ENCODE measurements around the gene NCS1. TPM values are rescaled to one million over a fixed set of nuclear protein-coding genes. Genes with fewer than 3 reads are reported as not detected.

The NCS1 gene
- total RNA-seq, 1 donor from 2014 or later: 14.3 TPM

DNA sequence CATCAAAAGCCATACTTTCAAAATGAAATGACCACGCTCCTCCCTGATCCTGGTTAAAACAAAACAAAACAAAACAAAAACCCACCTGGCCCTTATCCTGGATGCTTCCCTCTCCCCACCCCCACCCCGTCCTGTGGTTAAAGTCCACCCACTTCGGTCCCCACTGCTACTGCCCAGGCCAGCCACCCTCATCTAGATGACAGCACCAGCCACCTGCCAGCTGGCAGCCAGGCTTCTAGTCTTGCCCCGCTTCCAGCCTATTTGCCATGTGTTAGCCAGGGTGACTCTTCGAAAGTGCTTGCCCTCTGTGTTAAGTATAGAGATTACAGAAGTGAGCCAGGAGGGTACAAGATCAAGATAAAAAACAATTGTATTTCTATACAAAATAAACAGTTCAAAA is 27.5 kb upstream of the NCS1 start:
- no peak for DNase-seq (ENCODE audit: low spot score)
- intact Hi-C loops (cut with DNase I): no loop called here

DNA sequence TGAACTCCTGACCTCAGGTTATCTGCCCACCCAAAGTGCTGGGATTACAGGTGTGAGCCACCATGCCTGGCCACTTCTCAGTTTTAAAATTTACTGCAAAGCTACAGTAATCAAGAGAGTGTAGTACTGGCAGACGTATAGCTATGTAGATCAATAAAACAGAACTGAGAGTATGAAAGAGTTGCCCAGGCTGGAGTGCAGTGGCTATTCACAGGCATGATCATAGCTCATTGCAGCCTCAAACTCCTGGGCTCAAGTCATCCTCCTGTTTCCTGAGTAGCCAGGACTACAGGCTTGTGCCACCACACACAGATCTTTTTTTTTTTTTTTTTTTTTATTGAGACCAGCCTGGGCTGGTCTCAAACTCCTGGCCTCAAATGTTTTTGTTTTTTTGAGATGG is 26.5 kb upstream of the NCS1 start:
- intact Hi-C loops (cut with DNase I): no loop called here
- DNase-seq (ENCODE audit: low spot score): no peak

GRCh38 chr9:130147198-130147597 is 25.0 kb upstream of the NCS1 start:
- intact Hi-C loops (cut with DNase I): no loop called here
- DNase-seq (ENCODE audit: low spot score): no peak

GRCh38 chr9:130147910-130148309 is 24.3 kb upstream of the NCS1 start:
- DNase-seq (ENCODE audit: low spot score): no peak
- intact Hi-C loops (cut with DNase I): no loop called here

- intact Hi-C loops (cut with DNase I): no loop called here
- DNase-seq (ENCODE audit: low spot score): no peak
These were observed 23.2 kb upstream of the NCS1 start for GRCh38 chr9:130149031-130149430.

DNA sequence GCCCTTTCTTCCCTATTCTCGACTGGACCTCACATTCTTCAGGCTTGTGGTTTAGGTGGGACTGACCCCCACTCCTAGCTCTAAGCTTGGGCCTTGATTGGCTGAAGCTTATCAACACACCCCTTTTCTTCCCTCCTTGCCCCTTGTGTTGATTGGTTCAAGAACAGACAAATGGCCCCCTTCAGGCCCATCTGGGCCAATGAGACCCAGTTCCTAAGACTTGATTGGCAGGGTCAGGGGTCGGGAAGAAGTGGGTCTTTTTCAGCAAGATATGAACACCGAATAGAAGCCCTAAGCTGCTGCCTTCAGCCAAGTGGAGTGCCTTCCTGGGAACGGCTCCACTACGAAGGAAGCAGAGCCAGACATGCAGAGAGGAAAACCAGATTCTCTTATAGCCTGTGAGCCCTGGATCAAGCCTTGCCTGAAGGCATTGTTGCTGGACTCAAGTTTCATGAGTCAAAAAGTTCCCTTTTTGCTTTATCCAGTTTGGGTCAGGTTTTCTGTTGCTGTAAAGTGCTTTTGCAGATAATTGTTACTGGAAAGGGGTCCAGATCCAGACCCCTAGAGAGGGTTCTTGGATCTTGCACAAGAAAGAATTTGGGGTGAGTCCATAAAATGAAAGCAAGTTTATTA is 22.4 kb upstream of the NCS1 start:
- intact Hi-C loops (cut with DNase I): no loop called here
- DNase-seq (ENCODE audit: low spot score): no peak

- DNase-seq (ENCODE audit: low spot score): no peak
- intact Hi-C loops (cut with DNase I): no loop called here
These were observed 21.3 kb upstream of the NCS1 start for GRCh38 chr9:130150779-130151382.

GRCh38 chr9:130154816-130155215 is 17.4 kb upstream of the NCS1 start:
- DNase-seq (ENCODE audit: low spot score): no peak
- intact Hi-C loops (cut with DNase I): no loop called here

GRCh38 chr9:130155647-130156046 is 16.6 kb upstream of the NCS1 start:
- intact Hi-C loops (cut with DNase I): no loop called here
- DNase-seq (ENCODE audit: low spot score): no peak

DNA sequence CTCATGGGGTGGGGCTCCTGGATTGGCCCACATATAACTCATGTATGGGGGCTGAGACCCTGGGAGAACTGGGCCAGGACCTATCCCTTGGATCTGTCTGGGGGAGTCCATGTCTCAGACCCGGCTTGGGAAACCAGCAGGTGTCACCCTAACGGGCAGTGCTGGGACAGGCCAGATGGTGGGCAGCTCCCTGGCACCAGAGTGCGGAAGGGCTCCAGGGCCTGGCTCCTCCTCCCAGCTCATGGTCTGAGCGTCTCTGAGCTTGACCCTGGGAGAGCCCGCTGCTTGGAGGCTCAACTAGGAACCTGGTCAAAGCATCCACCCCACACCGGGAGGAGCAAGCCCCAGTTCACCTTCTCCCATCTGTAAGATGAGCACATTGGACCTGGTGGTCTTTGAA is 15.5 kb upstream of the NCS1 start:
- no peak for DNase-seq (ENCODE audit: low spot score)
- intact Hi-C loops (cut with DNase I): no loop called here

GRCh38 chr9:130157079-130157478 is 15.1 kb upstream of the NCS1 start:
- intact Hi-C loops (cut with DNase I): no loop called here
- DNase-seq (ENCODE audit: low spot score): no peak

- no peak for DNase-seq (ENCODE audit: low spot score)
- intact Hi-C loops (cut with DNase I): no loop called here
These were observed 14.2 kb upstream of the NCS1 start for GRCh38 chr9:130158001-130158400.

DNA sequence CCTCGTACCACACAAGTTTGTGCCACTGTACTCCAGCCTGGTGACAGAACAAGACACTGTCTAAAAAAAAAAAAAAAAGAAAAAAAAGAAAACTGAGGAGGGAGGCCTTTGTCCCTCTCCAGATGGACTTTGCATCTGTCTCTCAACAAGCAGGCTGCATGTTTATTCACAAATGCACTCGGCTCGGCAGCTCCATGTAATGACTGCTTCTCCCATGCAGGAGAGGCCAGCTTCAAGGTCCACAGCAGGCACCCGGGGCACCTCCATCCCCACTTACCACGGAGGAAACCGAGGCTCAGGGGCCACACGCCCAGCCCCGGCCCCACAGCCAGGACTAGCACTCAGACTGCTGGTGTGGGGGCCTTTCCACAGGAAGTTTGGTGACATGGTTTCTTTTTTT is 13.1 kb upstream of the NCS1 start:
- DNase-seq (ENCODE audit: low spot score): no peak
- intact Hi-C loops (cut with DNase I): no loop called here

DNA sequence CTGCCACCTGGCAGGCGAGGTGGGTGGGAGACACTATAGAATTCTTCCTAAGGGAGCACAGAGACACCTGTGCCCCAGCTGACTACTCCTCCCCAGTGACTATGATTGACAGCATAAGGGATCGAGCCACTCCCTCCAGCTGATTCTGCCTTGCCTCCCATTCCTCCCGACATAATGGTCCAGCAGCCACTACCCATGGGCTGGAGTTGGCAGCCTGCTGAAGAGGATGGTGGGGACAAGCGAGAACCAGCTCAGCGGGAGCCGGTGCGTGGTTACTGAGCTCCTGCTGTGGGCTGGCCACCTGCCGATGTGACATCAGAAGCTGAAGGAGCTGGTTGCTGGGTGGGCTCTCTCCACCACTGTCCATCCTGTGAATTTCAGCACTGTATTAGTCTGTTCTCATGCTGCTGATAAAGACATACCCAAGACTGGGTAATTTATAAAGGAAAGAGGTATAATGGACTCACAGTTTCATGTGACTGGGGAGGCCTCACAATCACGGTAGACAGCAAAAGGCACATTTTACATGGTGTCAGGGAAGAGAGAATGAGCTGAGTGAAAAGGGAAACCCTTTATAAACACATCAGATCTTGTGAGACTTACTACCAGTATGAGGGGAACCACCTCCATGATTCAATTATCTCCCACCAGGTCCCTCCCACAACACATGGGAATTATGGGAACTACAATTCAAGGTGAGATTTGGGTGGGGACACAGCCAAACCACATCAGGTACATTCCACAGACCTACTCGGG is 12.1 kb upstream of the NCS1 start:
- intact Hi-C loops (cut with DNase I): no loop called here

GRCh38 chr9:130160862-130161470 is 11.2 kb upstream of the NCS1 start:
- DNase-seq (ENCODE audit: low spot score): no peak
- intact Hi-C loops (cut with DNase I): no loop called here

More for the DNA sequence above, 12.1 kb upstream of the NCS1 start:
- DNase-seq (ENCODE audit: low spot score): no peak

DNA sequence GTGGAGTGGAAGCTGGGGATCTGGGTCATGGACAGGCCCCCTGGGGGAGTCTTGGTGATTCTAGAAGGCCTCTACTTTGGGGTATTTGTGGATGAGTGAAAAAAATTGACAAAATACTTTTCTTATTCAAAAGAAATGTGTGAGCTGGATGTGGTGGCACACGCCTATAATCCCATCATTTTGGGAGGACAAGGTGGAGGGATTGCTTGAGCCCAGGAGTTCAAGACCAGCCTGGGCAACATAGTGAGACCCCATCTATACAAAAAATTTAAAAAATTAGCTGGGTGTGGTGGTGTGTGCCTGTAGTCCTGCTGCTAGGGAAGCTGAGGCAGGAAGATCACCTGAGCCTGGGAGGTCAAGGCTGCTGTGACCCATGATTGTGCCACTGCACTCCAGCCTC is 6.6 kb upstream of the NCS1 start:
- intact Hi-C loops (cut with DNase I): no loop called here
- DNase-seq (ENCODE audit: low spot score): no peak

- intact Hi-C loops (cut with DNase I): no loop called here
- no peak for DNase-seq (ENCODE audit: low spot score)
These were observed 5.8 kb upstream of the NCS1 start for GRCh38 chr9:130166399-130166798.

- intact Hi-C loops (cut with DNase I): no loop called here
- no peak for DNase-seq (ENCODE audit: low spot score)
These were observed 4.3 kb upstream of the NCS1 start for GRCh38 chr9:130167927-130168326.

GRCh38 chr9:130171226-130172148 is 717 bp upstream of the NCS1 start:
- no peak for DNase-seq (ENCODE audit: low spot score)
- intact Hi-C loops (cut with DNase I): loop anchor here (5.0 kb wide), 1 partner anchor 34 kb away; no protein-coding TSS in a partner anchor

Measured in cardiac septum (tissue), 1 donor.